GM12878 (cell line): ENCODE measurements around the gene MED4. TPM values are rescaled to one million over a fixed set of nuclear protein-coding genes. Genes with fewer than 3 reads are reported as not detected.
A peak's percentile ranks its signal among the peaks of the same experiment; 100 is the strongest.

ENCODE experiments used
- ATAC-seq: fragments of 200-7000 bp; cut with Tn5 transposase; 3 replicates; pipeline ENCODE4 v1.9.1; 2020; ENCODE audit warnings: mild to moderate bottlenecking, moderate library complexity
- BruUV-seq: library from RNA; stranded (reverse); fragments of 400-500 nt; replicated peaks from 2 replicates; lab custom pipeline; 2021; lab: Mats Ljungman, UMichigan
- CTCF ChIA-PET: fragments of 300-600 bp; sonication (Branson Sonifier 250); formaldehyde crosslinking; extraction: SDS; loops from one replicate; lab custom pipeline; 2021; ENCODE audit warnings: inconsistent platforms; lab: Yijun Ruan, JAX
- POLR2A ChIA-PET: fragments of 350-600 bp; formaldehyde crosslinking; extraction: SDS; loops from one replicate; lab custom pipeline; 2021; ENCODE audit warnings: inconsistent platforms; lab: Charles Lee
- RAD21 ChIA-PET: fragments of 300-600 bp; sonication (Branson Sonifier 250); formaldehyde crosslinking; loops from one replicate; lab custom pipeline; 2023; ENCODE audit warnings: antibody characterized with exemption; ENCODE audit not compliant: unreplicated experiment; lab: Charles Lee
- SMC1A ChIA-PET: fragments of 300-600 bp; sonication (Branson Sonifier 250); formaldehyde crosslinking; loops from one replicate; lab custom pipeline; 2023; ENCODE audit not compliant: unreplicated experiment, uncharacterized antibody; lab: Charles Lee
- DNase-seq: peaks from one replicate; pipeline ENCODE4 v3.0.0-alpha.2; 2011; ENCODE audit warnings: low read depth, low spot score
- FAIRE-seq: peaks from 3 replicates; lab custom pipeline; 2011; peaks lifted over from hg19 to GRCh38; lab: Jason Lieb, UNC
- H2AFZ ChIP-seq: 2 replicates; pipeline ENCODE4 v1.6.0; 2011; ENCODE audit warnings: low read depth, low read length, control low read depth; ENCODE audit not compliant: control insufficient read depth
- H3K27ac ChIP-seq: 2 replicates; pipeline ENCODE4 v1.5.1; 2011; ENCODE audit warnings: control low read depth; ENCODE audit not compliant: control insufficient read depth, insufficient read depth
- H3K27me3 ChIP-seq, 2 experiments: replicated peaks in 1 of 2; 2 replicates each; pipeline versions ENCODE4 v1.6.0 to v1.6.1; 2011; ENCODE audit warnings: low read length in 1 of 2; ENCODE audit not compliant: control insufficient read depth in 2 of 2, insufficient read depth in 2 of 2
- H3K36me3 ChIP-seq, 2 experiments: 2 replicates each; pipeline ENCODE4 v1.5.1; 2011; ENCODE audit warnings: low read length in 1 of 2; ENCODE audit not compliant: control insufficient read depth in 2 of 2, insufficient read depth in 2 of 2
- H3K4me1 ChIP-seq: 2 replicates; pipeline ENCODE4 v1.6.1; 2011; ENCODE audit warnings: mild to moderate bottlenecking, low read length, moderate library complexity, mixed read lengths; ENCODE audit not compliant: control insufficient read depth, insufficient read depth
- H3K4me2 ChIP-seq: 2 replicates; pipeline ENCODE4 v1.6.0; 2011; ENCODE audit warnings: control low read depth; ENCODE audit not compliant: control insufficient read depth, insufficient read depth
- H3K4me3 ChIP-seq: fragments of 200-600 bp; sonication (generic); 2 replicates; pipeline ENCODE4 v1.5.1; 2016
- H3K79me2 ChIP-seq: 2 replicates; pipeline ENCODE4 v1.6.0; 2011; ENCODE audit warnings: low read length; ENCODE audit not compliant: control insufficient read depth, insufficient read depth
- H3K9ac ChIP-seq: 2 replicates; pipeline ENCODE4 v1.8.0; 2011; ENCODE audit warnings: low read length, control low read depth, mixed read lengths; ENCODE audit not compliant: control insufficient read depth, insufficient read depth
- H3K9me3 ChIP-seq: replicated peaks from 3 replicates; pipeline ENCODE4 v1.5.1; 2011; ENCODE audit warnings: mild to moderate bottlenecking, low read length; ENCODE audit not compliant: control insufficient read depth, insufficient read depth
- H4K20me1 ChIP-seq: 2 replicates; pipeline ENCODE4 v1.6.0; 2011; ENCODE audit not compliant: control insufficient read depth, insufficient read depth
- ATF2 ChIP-seq: IDR thresholded peaks from 2 replicates; pipeline ENCODE4 v1.6.1; 2012; ENCODE audit warnings: low read length, inconsistent platforms
- ATF7 ChIP-seq: fragments of 450-650 bp; IDR thresholded peaks from 2 replicates; pipeline ENCODE4 v1.6.1; 2016; ENCODE audit warnings: low read depth, mild to moderate bottlenecking
- BHLHE40 ChIP-seq, 2 experiments: fragments of 450-650 bp in 1 of 2; IDR thresholded peaks; 2 replicates each; pipeline ENCODE4 v1.6.1; 2011 to 2017; ENCODE audit warnings: low read depth in 2 of 2, borderline replicate concordance in 1 of 2, improper control_type of control experiment in 1 of 2, low read length in 1 of 2, mild to moderate bottlenecking in 1 of 2
- CBFB ChIP-seq: IDR thresholded peaks from 2 replicates; pipeline ENCODE4 v1.6.1; 2016; ENCODE audit warnings: antibody characterized with exemption, low read depth
- CREB1 ChIP-seq: IDR thresholded peaks from 2 replicates; pipeline ENCODE4 v1.6.1; 2012; ENCODE audit warnings: low read depth, mild to moderate bottlenecking, inconsistent platforms
- DPF2 ChIP-seq: fragments of 450-650 bp; IDR thresholded peaks from 2 replicates; pipeline ENCODE4 v1.6.1; 2017; ENCODE audit warnings: mild to moderate bottlenecking
- EED ChIP-seq: sonication (generic); IDR thresholded peaks from 2 replicates; pipeline ENCODE4 v1.6.1; 2016; ENCODE audit warnings: antibody characterized with exemption, low read depth
- EP300 ChIP-seq, 2 experiments: fragments of 150-350 bp in 1 of 2; IDR thresholded peaks; 2 replicates each; pipeline ENCODE4 v1.6.1; 2011 to 2012; ENCODE audit warnings: low read depth in 2 of 2, low read length in 2 of 2, borderline replicate concordance in 1 of 2, improper control_type of control experiment in 1 of 2, inconsistent platforms in 1 of 2; ENCODE audit not compliant: control insufficient read depth in 1 of 2
- FOXK2 ChIP-seq: fragments of 450-650 bp; IDR thresholded peaks from 2 replicates; pipeline ENCODE4 v1.6.1; 2017; ENCODE audit warnings: mild to moderate bottlenecking, moderate library complexity
- NBN ChIP-seq: fragments of 450-650 bp; IDR thresholded peaks from 2 replicates; pipeline ENCODE4 v1.6.1; 2016
- NR2C1 ChIP-seq: fragments of 450-650 bp; IDR thresholded peaks from 2 replicates; pipeline ENCODE4 v1.6.1; 2017; ENCODE audit warnings: antibody characterized with exemption, mild to moderate bottlenecking, moderate library complexity
- POLR2A ChIP-seq: IDR thresholded peaks from 2 replicates; pipeline ENCODE4 v1.6.1; 2011; ENCODE audit warnings: low read depth, mild to moderate bottlenecking, low read length
- RCOR1 ChIP-seq: conservative IDR thresholded peaks from 2 replicates; pipeline ENCODE4 v1.6.1; 2012; ENCODE audit warnings: low read depth, low read length, improper control_type of control experiment
- RELB ChIP-seq: fragments of 450-650 bp; IDR thresholded peaks from 2 replicates; pipeline ENCODE4 v1.6.1; 2017; ENCODE audit warnings: low read depth, mild to moderate bottlenecking, moderate library complexity
- RUNX3 ChIP-seq: IDR thresholded peaks from 2 replicates; pipeline ENCODE4 v1.6.1; 2012; ENCODE audit warnings: low read length, inconsistent platforms
- SIX5 ChIP-seq: IDR thresholded peaks from 2 replicates; pipeline ENCODE4 v1.6.1; 2011; ENCODE audit warnings: mild to moderate bottlenecking, low read depth, low read length, moderate library complexity; ENCODE audit not compliant: severe bottlenecking
- SMAD5 ChIP-seq: IDR thresholded peaks from 2 replicates; pipeline ENCODE4 v1.6.1; 2016; ENCODE audit warnings: antibody characterized with exemption, low read depth
- SPI1 ChIP-seq: IDR thresholded peaks from 2 replicates; pipeline ENCODE4 v1.6.1; 2011; ENCODE audit warnings: low read depth, mild to moderate bottlenecking, low read length, moderate library complexity, borderline replicate concordance; ENCODE audit not compliant: insufficient read depth
- USF1 ChIP-seq: IDR thresholded peaks from 2 replicates; pipeline ENCODE4 v1.6.1; 2011; ENCODE audit warnings: borderline replicate concordance, low read depth, mild to moderate bottlenecking, moderate library complexity, mixed read lengths, low read length; ENCODE audit not compliant: insufficient read depth; ENCODE audit errors: extremely low read length
- WGBS: methylation state at CpG from one replicate; pipeline ENCODE4 v1.1.6; 2016; ENCODE audit warnings: low lambda C conversion rate; ENCODE audit not compliant: insufficient replicate concordance, insufficient coverage; ENCODE audit errors: missing lambda C conversion rate; 5-methylcytosine and 5-hydroxymethylcytosine counted together
- in situ Hi-C: fragments of 300-500 bp; cut with MboI; formaldehyde crosslinking; loops from 9 replicates; pipeline ENCODE4 v1.14.3; 2018; ENCODE audit warnings: mixed read lengths
- intact Hi-C: fragments of 100-400 bp; cut with micrococcal nuclease; formaldehyde crosslinking; loops from one replicate; pipeline ENCODE4 v1.14.2; 2022; ENCODE audit not compliant: unreplicated experiment
- polyA plus RNA-seq, 11 experiments: library from polyadenylated mRNA; depleted of rRNA in 4 of 11; unstranded in 6 of 11; stranded (reverse) in 5 of 11; fragments of >200 nt; fragmentation: Nextera tagmentation in 4 of 11; fragmentation: Illumina TruSeq in 1 of 11; extraction: Ambion mirVana in 4 of 11; extraction: Trizol in 1 of 11; gene quantifications; 1 replicate in 1 of 11; 2 replicates in 10 of 11; pipeline versions ENCODE4 v1.2.1 to v1.2.3, GENCODE V29; 2011 to 2016; ENCODE audit warnings: inconsistent platforms in 2 of 11, missing spikeins in 2 of 11, low read depth in 1 of 11
- total RNA-seq, 4 experiments: library from RNA; depleted of rRNA in 3 of 4; stranded (reverse); fragments of >200 nt in 3 of 4; fragmentation: Illumina TruSeq in 1 of 4; extraction: Trizol in 1 of 4; gene quantifications; 2 replicates each; pipeline versions ENCODE4 v1.2.1 to v1.2.3, GENCODE V29; 2013 to 2021

The MED4 gene
- total and polyA plus RNA-seq, 10 of the 15 experiments (the other 5 are each of a cell fraction or from before 2014, with no cell fraction given) = 31.5 to 117 (median 87.4) TPM

- no peaks in the 10 kb centered on the region for H4K20me1 ChIP-seq
- whole genome bisulfite sequencing = 32% methylated on average over 2 of the region's 2 CpGs
- CTCF ChIA-PET = interaction anchor here (0.6 to 2.9 kb wide), 18 partner anchors 9 to 1215 kb away, joined by 3 to 37 read pairs (median 4); partner anchors contain the start of genes MED4 and NUDT15
- peak; percentile 68 for DNase-seq
- no peak overlapping the region for H2AFZ ChIP-seq
- H3K27me3 ChIP-seq = no peaks in the 10 kb centered on the region
- H3K9ac ChIP-seq = no peak overlapping the region
- peaks cover 7% of the 10 kb centered on the region for H3K4me1 ChIP-seq
- H3K36me3 ChIP-seq = peaks cover 4 to 19% of the 10 kb centered on the region in 2 experiments; a peak in 3 of 4 replicates
- H3K9me3 ChIP-seq = peaks cover 2% of the 10 kb centered on the region; the same call in 2 of the 3 replicates
- peak overlapping the region; percentile 61 for H3K27ac ChIP-seq
- in situ Hi-C loops = no loop called here
- no TSS peak for BruUV-seq
- H3K4me3 ChIP-seq = no peak overlapping the region
- peak; percentile 100 for ATAC-seq
- no peaks in the 10 kb centered on the region; the same call in 1 of the 2 replicates for H3K79me2 ChIP-seq
- SMC1A ChIA-PET = interaction anchor here (0.6 to 2.3 kb wide), 5 partner anchors 10 to 680 kb away, joined by 3 to 11 read pairs (median 6); no protein-coding TSS in a partner anchor
- POLR2A ChIA-PET = interaction anchor here (0.7 to 1.8 kb wide), 4 partner anchors 11 to 40 kb away, joined by 3 to 5 read pairs (median 3); no protein-coding TSS in a partner anchor
- H3K4me2 ChIP-seq = no peak overlapping the region; the same call in 1 of the 2 replicates
- FAIRE-seq = peak; percentile 31
- RAD21 ChIA-PET = interaction anchor here (1.0 to 3.0 kb wide), 2 partner anchors 16 to 501 kb away, joined by 5 to 12 read pairs; partner anchors contain the start of gene MED4
- intact Hi-C loops = loop anchor here (10.0 kb wide), 1 partner anchor 283 kb away; no protein-coding TSS in a partner anchor
- 0 out of 2 replicates have a peak, but pooled peaks have one; percentile 21 for TF ChIP-seq ATF7
- TF ChIP-seq CREB1 = 0 out of 2 replicates have a peak, but pooled peaks have one; percentile 8
- TF ChIP-seq FOXK2 = no peak
- TF ChIP-seq POLR2A = no peak
- TF ChIP-seq EED = peak; percentile 85
- peak; percentile 2 for TF ChIP-seq USF1
- peak in 1 of 2 experiments; percentile 22; a peak in 1 of 4 replicates for TF ChIP-seq EP300 (IDR thresholded peaks at IDR 0.05; ENCODE audit: borderline replicate concordance in 1 of 2, control insufficient read depth in 1 of 2, low read depth in 2 of 2, low read length in 2 of 2)
- peak; percentile 92 for TF ChIP-seq RUNX3
- peak; percentile 78 for TF ChIP-seq DPF2
- TF ChIP-seq SMAD5 = no peak
- TF ChIP-seq SIX5 = no peak
- peak; percentile 90 for TF ChIP-seq SPI1
- TF ChIP-seq NR2C1 = no peak
- 0 out of 2 replicates have a peak, but pooled peaks have one; percentile 41 for TF ChIP-seq CBFB
- no peak for TF ChIP-seq ATF2
- TF ChIP-seq BHLHE40 (IDR thresholded peaks at IDR 0.05; ENCODE audit: borderline replicate concordance in 1 of 2, low read depth in 2 of 2, low read length in 1 of 2) = peak in 1 of 2 experiments; percentile 53; a peak in 1 of 4 replicates
- peak; percentile 85 for TF ChIP-seq RELB
- 0 out of 2 replicates have a peak, but pooled peaks have one; percentile 46 for TF ChIP-seq RCOR1
- 0 out of 2 replicates have a peak, but pooled peaks have one; percentile 37 for TF ChIP-seq NBN
Observed at GRCh38 chr13:48078251-48078656, 16.6 kb downstream of the MED4 start.
